Measurements from ENCODE around the gene KLHL40.

Gene KLHL40

DNA sequence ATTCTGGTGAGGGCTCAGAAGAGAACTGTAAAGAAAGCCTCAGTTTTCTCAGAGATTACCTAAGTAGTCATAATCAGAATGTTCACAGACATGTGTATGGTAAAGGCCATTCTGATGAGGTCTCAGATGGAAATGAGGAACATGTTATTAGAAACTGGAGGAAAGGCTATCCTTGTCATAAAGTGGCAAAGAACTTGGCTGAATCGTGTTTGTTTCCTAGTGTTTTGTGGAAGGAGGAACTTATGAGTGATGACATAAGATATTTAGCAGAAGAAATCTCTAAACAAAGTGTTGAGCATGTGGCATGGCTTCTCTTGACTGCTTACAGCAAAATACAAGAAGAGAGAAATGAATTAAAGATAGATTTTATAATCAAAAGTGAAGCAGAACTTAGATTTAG, 12.8 kb upstream of the KLHL40 start:
- TF ChIP-seq, protein P1, sequence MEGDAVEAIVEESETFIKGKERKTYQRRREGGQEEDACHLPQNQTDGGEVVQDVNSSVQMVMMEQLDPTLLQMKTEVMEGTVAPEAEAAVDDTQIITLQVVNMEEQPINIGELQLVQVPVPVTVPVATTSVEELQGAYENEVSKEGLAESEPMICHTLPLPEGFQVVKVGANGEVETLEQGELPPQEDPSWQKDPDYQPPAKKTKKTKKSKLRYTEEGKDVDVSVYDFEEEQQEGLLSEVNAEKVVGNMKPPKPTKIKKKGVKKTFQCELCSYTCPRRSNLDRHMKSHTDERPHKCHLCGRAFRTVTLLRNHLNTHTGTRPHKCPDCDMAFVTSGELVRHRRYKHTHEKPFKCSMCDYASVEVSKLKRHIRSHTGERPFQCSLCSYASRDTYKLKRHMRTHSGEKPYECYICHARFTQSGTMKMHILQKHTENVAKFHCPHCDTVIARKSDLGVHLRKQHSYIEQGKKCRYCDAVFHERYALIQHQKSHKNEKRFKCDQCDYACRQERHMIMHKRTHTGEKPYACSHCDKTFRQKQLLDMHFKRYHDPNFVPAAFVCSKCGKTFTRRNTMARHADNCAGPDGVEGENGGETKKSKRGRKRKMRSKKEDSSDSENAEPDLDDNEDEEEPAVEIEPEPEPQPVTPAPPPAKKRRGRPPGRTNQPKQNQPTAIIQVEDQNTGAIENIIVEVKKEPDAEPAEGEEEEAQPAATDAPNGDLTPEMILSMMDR (IDR thresholded peaks at IDR 0.05; ENCODE audit: low read depth, low read length): no peak

DNA sequence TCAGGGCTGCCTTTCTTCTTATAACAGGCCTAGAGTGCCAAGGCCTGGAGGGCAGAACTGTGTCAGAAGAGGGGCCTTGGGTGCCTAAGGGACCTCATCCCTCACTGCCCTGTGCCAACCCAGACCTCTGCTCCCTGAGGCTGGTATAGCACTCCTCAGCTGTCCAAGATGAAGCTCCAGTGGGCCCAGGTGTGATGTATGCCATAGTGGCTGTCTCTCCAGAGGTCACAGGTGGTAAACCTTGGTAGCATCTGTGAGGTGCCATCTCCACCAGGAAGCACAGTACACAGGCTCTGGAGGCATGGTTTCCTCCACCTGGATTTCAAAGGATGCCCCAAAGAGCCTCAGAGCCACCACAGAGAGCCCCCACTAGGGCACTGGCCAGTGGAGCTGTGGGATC, 12.3 kb upstream of the KLHL40 start:
- no peak for DNase-seq (ENCODE audit: extremely low read depth, low read depth)
- TF ChIP-seq, protein P1 (IDR thresholded peaks at IDR 0.05; ENCODE audit: low read depth, low read length): no peak

More for the DNA sequence above, 12.8 kb upstream of the KLHL40 start:
- DNase-seq (ENCODE audit: extremely low read depth, low read depth): no peak

DNA sequence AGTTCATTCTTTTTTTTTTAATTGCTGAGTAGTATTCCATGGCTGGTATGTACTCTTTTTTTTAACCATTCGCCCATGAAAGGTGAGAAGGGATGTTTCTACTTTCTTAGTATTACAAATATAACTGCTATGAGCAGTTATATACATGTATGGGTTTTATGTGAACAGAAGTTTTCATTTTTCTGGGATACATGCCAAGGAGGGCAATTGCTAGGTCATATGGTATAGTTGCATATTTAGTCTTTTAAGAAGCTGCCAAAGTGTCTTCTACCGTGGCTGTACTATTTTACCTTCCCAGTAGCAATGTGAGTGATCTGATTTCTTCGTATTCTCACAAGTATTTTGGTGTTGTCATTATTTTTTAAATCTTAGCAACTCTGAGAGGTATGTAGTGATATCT, 11.2 kb upstream of the KLHL40 start:
- no peak for DNase-seq (ENCODE audit: extremely low read depth, low read depth)
- TF ChIP-seq, protein P1 (IDR thresholded peaks at IDR 0.05; ENCODE audit: low read depth, low read length): no peak

DNA sequence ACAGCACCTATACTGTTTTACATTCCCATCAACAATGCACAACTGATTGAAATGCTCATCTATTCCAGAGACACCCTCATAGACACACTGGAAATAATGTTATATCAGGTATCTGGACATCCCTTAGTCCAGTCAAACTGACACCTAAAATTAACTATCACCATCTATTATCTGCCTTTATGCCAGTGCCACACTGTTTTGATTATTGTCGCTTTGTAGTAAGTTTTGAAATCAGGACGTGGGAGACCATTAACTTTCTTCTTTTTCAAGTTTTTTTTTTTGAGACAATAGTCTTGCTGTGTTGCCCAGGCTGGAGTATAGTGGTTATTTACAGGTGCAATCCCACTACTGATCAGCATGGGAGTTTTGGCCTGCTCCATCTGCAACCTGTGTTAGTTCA, 9.4 kb upstream of the KLHL40 start:
- TF ChIP-seq, protein P1 (IDR thresholded peaks at IDR 0.05; ENCODE audit: low read depth, low read length): no peak
- no peak for DNase-seq (ENCODE audit: extremely low read depth, low read depth)

DNA sequence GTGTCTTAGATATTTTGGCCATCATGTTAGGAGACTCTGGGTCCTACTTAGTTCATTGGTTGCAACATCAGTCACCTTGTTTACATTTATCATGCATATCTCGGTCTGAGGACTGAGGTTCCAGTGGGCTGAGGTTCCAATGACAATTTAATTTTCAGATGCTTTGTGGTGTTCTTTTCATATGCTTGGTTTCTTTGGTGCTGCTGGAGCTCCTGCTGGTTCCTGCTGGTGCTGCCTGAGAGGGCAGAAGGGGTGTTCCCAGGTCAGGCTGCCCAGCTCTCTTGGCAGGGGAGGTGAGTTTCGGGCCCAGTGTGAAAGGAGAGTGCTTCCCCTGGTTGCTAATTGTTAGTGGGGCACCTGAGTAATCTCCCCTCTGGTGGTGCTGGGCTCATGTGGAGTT, 6.9 kb upstream of the KLHL40 start:
- DNase-seq (ENCODE audit: extremely low read depth, low read depth): no peak
- TF ChIP-seq, protein P1 (IDR thresholded peaks at IDR 0.05; ENCODE audit: low read depth, low read length): no peak

DNA sequence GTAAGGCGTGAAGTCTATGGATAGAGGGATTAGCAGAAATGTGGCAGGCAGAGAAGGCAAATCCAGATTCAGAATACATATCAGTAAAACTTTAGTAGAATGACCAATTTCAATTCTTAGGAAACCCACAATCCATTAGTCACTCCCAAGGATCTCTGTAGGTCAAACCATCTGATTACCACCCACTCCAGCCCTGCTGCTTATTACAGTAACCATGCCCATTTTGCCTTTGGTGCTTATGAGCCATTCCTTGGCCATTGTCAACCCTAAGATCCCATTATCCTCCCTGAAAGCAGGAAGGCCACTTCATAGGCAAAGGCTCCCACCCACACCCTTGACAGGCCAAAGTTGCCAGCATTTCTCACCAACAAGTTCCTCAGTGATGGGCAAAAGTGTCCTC, 5.1 kb upstream of the KLHL40 start:
- TF ChIP-seq, protein P1 (IDR thresholded peaks at IDR 0.05; ENCODE audit: low read depth, low read length): no peak
- no peak for DNase-seq (ENCODE audit: extremely low read depth, low read depth)

DNA sequence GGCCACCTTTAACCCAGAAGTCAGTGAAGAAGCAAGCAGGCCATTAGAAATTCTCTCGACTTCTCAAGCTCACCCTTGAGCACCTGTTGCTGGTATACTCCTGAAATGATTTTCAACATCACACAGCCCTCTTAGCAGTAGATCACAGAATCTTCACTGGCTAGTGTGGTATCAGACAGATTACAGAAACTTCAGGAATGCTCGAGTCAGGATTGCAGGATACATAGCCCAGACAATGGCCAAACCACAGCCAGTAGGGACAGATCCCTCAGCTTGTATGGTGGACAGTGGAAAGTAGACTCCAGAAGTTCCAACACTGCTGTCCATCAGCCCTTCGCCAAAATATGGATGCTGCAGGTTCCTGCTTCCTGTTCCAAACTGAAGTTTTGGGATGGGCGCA, 4.5 kb upstream of the KLHL40 start:
- DNase-seq (ENCODE audit: extremely low read depth, low read depth): no peak
- TF ChIP-seq, protein P1 (IDR thresholded peaks at IDR 0.05; ENCODE audit: low read depth, low read length): no peak

Measured in AG09319 (cell line).